ENCODE measurements around the gene SLC12A5.

GRCh38 chr20:45993197-45993951 lies 35.6 kb upstream of the SLC12A5 start:
- TF ChIP-seq, protein P1, sequence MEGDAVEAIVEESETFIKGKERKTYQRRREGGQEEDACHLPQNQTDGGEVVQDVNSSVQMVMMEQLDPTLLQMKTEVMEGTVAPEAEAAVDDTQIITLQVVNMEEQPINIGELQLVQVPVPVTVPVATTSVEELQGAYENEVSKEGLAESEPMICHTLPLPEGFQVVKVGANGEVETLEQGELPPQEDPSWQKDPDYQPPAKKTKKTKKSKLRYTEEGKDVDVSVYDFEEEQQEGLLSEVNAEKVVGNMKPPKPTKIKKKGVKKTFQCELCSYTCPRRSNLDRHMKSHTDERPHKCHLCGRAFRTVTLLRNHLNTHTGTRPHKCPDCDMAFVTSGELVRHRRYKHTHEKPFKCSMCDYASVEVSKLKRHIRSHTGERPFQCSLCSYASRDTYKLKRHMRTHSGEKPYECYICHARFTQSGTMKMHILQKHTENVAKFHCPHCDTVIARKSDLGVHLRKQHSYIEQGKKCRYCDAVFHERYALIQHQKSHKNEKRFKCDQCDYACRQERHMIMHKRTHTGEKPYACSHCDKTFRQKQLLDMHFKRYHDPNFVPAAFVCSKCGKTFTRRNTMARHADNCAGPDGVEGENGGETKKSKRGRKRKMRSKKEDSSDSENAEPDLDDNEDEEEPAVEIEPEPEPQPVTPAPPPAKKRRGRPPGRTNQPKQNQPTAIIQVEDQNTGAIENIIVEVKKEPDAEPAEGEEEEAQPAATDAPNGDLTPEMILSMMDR (IDR thresholded peaks at IDR 0.05), result no peak
- no peak for TF ChIP-seq POLR2A (IDR thresholded peaks at IDR 0.05)
